Stimulated activated CD4-positive, alpha-beta T cell treated with anti-CD3 and anti-CD28 coated beads, Interleukin-2, amount 100 ng/mL, for 24 hours (primary cell): ENCODE results near the gene RPL28.
A peak's percentile ranks its signal among the peaks of the same experiment; 100 is the strongest.

Source experiments
- DNase-seq, 2 donors: peaks; one replicate each; pipeline ENCODE4 v3.0.0-alpha.2; 2020

RPL28 gene

GRCh38 chr19:55373993-55374757 lies 11.6 kb upstream of the RPL28 start:
- no peak for DNase-seq

GRCh38 chr19:55376241-55376933 lies 9.3 kb upstream of the RPL28 start, which contains the start of gene TMEM190:
Gene TMEM190 (plus strand): TSS chr19:55376826. CDS start chr19:55376854, 28 bp downstream.
- no peak for DNase-seq

GRCh38 chr19:55377356-55378131 lies 8.2 kb upstream of the RPL28 start:
- no peak for DNase-seq

- DNase-seq, result no peak
Observed at GRCh38 chr19:55379174-55379573, 6.6 kb upstream of the RPL28 start.

GRCh38 chr19:55382013-55382412 lies 3.7 kb upstream of the RPL28 start:
- DNase-seq, result no peak

- DNase-seq, result no peak
Observed at GRCh38 chr19:55382522-55383054, 3.1 kb upstream of the RPL28 start.

- peak; percentile 60 to 62 for DNase-seq
Observed at GRCh38 chr19:55383279-55384130, 2.2 kb upstream of the RPL28 start.

GRCh38 chr19:55384131-55384919 lies 1.4 kb upstream of the RPL28 start, which contains the start of gene TMEM238:
Gene TMEM238 (minus strand): TSS chr19:55384292. CDS start chr19:55384259, 33 bp downstream.
- DNase-seq, result peak; percentile 51 to 61

- peak; percentile 97 for DNase-seq
Observed at GRCh38 chr19:55384920-55385723, 610 bp upstream of the RPL28 start.

- DNase-seq, result peak; percentile 35 to 59
Observed at GRCh38 chr19:55386493-55386971, 800 bp downstream of the RPL28 start.

- no peak for DNase-seq
Observed at GRCh38 chr19:55387736-55388497, 2.2 kb downstream of the RPL28 start.

- no peak for DNase-seq
Observed at GRCh38 chr19:55389386-55390317, 3.9 kb downstream of the RPL28 start.

- DNase-seq, result peak in 1 of 2 donors; percentile 39
Observed at GRCh38 chr19:55390461-55390880, 4.7 kb downstream of the RPL28 start.

- peak in 1 of 2 donors; percentile 44 for DNase-seq
Observed at GRCh38 chr19:55391191-55391670, 5.5 kb downstream of the RPL28 start.

- no peak for DNase-seq
Observed at GRCh38 chr19:55391702-55392615, 6.2 kb downstream of the RPL28 start.
